ENCODE measurements around the gene TGFBR2.

GRCh38 chr3:30630238-30631030 lies 24.0 kb downstream of the TGFBR2 start:
- no peak for TF ChIP-seq EP300 (IDR thresholded peaks at IDR 0.05; ENCODE audit: borderline replicate concordance in 1 of 2, low read depth in 1 of 2, low read length in 1 of 2)
- TF ChIP-seq CTCF (IDR thresholded peaks at IDR 0.05): no peak
- TF ChIP-seq CHD2 (IDR thresholded peaks at IDR 0.05; ENCODE audit: low read length, partially characterized antibody): no peak
- no peak for TF ChIP-seq MEF2A (IDR thresholded peaks at IDR 0.05; ENCODE audit: borderline replicate concordance, low read depth)
- TF ChIP-seq FOXJ3 (CRISPR knock-in tag; IDR thresholded peaks at IDR 0.05): no peak
- TF ChIP-seq TAF1 (IDR thresholded peaks at IDR 0.05; ENCODE audit: borderline replicate concordance, low read depth, low read length): no peak
- TF ChIP-seq JUND (IDR thresholded peaks at IDR 0.05): no peak
- TF ChIP-seq YY1 (IDR thresholded peaks at IDR 0.05; ENCODE audit: low read depth): no peak
- TF ChIP-seq IRF3 (IDR thresholded peaks at IDR 0.05; ENCODE audit: low read depth, low read length): no peak
- TF ChIP-seq USF2 (IDR thresholded peaks at IDR 0.05; ENCODE audit: borderline replicate concordance, low read depth, low read length): no peak
